HUES48 (cell line): Measurements from ENCODE around the gene MYH7B.

Experiments used
- H3K27ac ChIP-seq: one replicate; pipeline ENCODE4 v1.7.0; 2013; ENCODE audit warnings: low read depth, low read length, inconsistent platforms
- H3K27me3 ChIP-seq: 2 replicates; pipeline ENCODE4 v1.6.1; 2013; ENCODE audit warnings: mild to moderate bottlenecking, low read length; ENCODE audit not compliant: control insufficient read depth, insufficient read depth
- H3K36me3 ChIP-seq: 2 replicates; pipeline ENCODE4 v1.6.1; 2013; ENCODE audit warnings: low read length; ENCODE audit not compliant: control insufficient read depth, insufficient read depth
- H3K4me1 ChIP-seq: 2 replicates; pipeline ENCODE4 v1.6.1; 2013; ENCODE audit warnings: mild to moderate bottlenecking, low read length; ENCODE audit not compliant: control insufficient read depth, insufficient read depth
- H3K4me3 ChIP-seq: 2 replicates; pipeline ENCODE4 v1.5.1; 2013; ENCODE audit warnings: mild to moderate bottlenecking, low read depth, low read length
- H3K9ac ChIP-seq: 2 replicates; pipeline ENCODE4 v1.6.1; 2013; ENCODE audit warnings: mild to moderate bottlenecking, low read depth, low read length, moderate library complexity
- H3K9me3 ChIP-seq: 2 replicates; pipeline ENCODE4 v1.6.1; 2013; ENCODE audit warnings: low read length; ENCODE audit not compliant: control insufficient read depth, insufficient read depth

Gene MYH7B

GRCh38 chr20:34978092-34978744 lies 22.6 kb downstream of the MYH7B start:
- no peak overlapping the region for H3K4me3 ChIP-seq
- no peak overlapping the region for H3K9ac ChIP-seq
- no peaks in the 10 kb centered on the region for H3K9me3 ChIP-seq
- H3K4me1 ChIP-seq, result peaks cover 33% of the 10 kb centered on the region
- 0 out of 2 replicates have a peak, but pooled peaks cover 9% of the 10 kb centered on the region for H3K27me3 ChIP-seq
- H3K36me3 ChIP-seq, result no peaks in the 10 kb centered on the region
- no peak overlapping the region for H3K27ac ChIP-seq

DNA sequence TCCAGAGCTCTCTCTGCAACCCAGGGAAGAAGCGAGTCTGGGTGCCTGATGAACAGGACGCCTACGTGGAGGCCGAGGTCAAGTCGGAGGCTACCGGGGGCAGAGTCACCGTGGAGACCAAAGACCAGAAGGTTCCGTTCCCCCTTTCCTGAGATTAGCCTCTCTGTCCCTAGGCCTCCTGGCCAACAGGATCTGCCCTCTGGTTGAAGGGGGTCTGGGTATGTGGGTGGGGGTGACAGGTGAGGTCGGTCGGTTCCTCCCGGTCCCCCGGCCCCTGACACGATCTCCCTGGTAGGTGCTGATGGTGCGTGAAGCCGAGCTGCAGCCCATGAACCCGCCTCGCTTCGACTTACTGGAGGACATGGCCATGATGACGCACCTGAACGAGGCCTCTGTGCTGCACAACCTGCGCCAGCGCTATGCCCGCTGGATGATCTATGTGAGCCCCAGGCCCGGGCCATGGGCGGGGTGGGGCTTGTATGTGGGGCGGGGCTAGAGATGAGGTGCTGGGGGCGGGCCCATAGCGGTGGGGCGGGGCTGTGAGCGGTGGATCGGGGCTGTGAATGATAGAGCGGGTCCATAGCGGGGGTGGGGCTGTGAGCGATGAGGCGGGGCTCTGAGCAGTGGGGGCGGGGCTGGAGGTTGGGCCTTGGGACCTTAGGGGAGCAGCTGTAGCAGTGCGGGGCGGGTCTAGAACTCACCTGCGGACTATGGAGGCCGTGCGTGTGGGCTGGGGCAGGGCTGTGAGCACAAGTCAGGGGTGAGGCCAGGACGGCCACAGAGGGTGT lies 23.9 kb downstream of the MYH7B start:
- peaks cover 32% of the 10 kb centered on the region for H3K4me1 ChIP-seq

GRCh38 chr20:34980543-34981233 lies 25.0 kb downstream of the MYH7B start:
- no peak overlapping the region for H3K9ac ChIP-seq
- H3K27me3 ChIP-seq, result peaks cover 11% of the 10 kb centered on the region; the same call in 1 of the 2 replicates
- no peaks in the 10 kb centered on the region for H3K36me3 ChIP-seq
- no peak overlapping the region for H3K27ac ChIP-seq
- no peaks in the 10 kb centered on the region for H3K9me3 ChIP-seq
- H3K4me1 ChIP-seq, result peaks cover 41% of the 10 kb centered on the region
- H3K4me3 ChIP-seq, result no peak overlapping the region

More for the DNA sequence above, 23.9 kb downstream of the MYH7B start:
- H3K9ac ChIP-seq, result no peak overlapping the region
- no peaks in the 10 kb centered on the region for H3K36me3 ChIP-seq
- 0 out of 2 replicates have a peak, but pooled peaks cover 9% of the 10 kb centered on the region for H3K27me3 ChIP-seq
- no peaks in the 10 kb centered on the region for H3K9me3 ChIP-seq
- no peak overlapping the region for H3K4me3 ChIP-seq
- H3K27ac ChIP-seq, result no peak overlapping the region

- no peak overlapping the region for H3K9ac ChIP-seq
- no peaks in the 10 kb centered on the region for H3K36me3 ChIP-seq
- H3K4me3 ChIP-seq, result no peak overlapping the region
- H3K9me3 ChIP-seq, result no peaks in the 10 kb centered on the region
- H3K27me3 ChIP-seq, result peaks cover 13% of the 10 kb centered on the region; the same call in 1 of the 2 replicates
- peaks cover 33% of the 10 kb centered on the region for H3K4me1 ChIP-seq
- no peak overlapping the region for H3K27ac ChIP-seq
Observed at GRCh38 chr20:34982270-34983088, 26.8 kb downstream of the MYH7B start.

DNA sequence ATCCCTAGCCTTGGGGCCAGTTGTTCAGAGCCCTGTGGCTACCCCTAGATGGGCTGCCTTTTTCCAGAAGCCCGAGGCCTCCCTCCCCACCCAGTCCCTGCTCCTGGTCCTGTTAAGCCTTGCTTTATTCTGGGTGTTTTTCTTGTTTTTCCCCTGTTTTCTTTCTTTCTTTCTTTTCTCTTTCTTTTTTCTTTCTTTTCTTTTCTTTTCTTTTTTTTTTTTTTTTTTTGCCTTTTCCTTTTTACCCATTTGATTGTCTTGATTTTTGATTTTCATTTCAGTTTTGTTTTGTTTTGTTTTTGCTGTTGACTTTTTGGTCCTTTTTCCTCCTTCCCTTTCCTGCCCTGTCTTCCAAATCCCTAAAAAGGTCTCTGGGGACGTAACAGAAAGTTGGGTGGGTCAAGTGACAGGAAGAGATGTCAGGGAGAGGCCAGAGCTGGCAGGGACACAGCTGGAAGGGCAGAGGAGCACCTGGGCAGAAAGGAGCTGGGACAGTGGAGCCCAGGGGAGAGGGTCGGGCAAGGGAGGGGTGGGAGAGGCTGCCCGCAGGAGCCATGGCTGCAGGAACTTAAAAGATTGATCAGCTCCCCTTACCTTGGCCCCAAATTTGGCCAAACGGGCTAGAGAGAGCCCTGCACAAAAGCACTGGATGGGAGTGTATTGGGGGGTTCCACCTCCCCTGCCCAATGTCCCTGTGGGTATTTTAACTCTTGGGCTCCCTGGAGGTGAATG lies 27.6 kb downstream of the MYH7B start:
- H3K9ac ChIP-seq, result no peak overlapping the region
- peak overlapping the region; percentile 1 for H3K4me3 ChIP-seq
- H3K36me3 ChIP-seq, result no peaks in the 10 kb centered on the region
- no peaks in the 10 kb centered on the region for H3K9me3 ChIP-seq
- peak overlapping the region; percentile 3 for H3K27ac ChIP-seq
- peaks cover 13% of the 10 kb centered on the region; the same call in 1 of the 2 replicates for H3K27me3 ChIP-seq
- H3K4me1 ChIP-seq, result peaks cover 33% of the 10 kb centered on the region

DNA sequence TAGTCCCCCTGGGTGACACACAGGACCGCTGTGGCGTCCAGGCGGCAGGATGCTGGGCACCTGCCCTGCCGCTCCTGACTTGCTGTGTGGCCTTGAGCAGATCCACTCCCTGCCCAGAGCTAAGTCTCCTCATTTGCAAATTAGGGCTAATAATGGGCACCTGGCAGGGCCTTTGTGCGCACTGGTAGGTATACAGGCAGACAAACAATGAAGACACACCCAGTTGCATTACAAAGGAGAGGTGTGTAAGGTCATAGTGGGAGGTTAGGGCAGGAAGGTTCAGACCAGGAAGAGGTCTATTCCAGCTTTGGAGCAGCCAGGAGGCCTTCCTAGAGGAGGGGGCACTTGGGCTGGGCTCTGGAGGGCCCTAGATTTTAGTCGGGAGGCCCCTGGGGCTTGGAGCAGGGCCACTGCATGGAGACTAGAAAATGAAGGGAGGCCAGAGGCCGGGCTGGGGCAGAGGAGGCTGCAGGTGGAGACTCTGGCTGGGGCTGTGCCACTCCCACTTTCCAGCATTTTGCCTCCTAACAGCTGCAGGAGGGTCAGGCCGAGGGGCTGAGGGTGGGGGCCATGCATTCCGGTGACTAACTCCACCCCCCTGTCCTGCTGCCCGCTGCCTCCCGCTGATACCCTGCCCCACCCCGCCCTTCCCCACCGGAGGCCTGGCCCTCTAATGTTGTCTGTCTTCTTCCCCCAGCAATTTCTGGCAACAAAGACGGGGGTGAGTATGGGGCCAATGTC lies 28.5 kb downstream of the MYH7B start:
- H3K27ac ChIP-seq, result peak overlapping the region; percentile 3
- H3K4me1 ChIP-seq, result peaks cover 33% of the 10 kb centered on the region
- H3K4me3 ChIP-seq, result peak overlapping the region; percentile 1; the same call in 1 of the 2 replicates

DNA sequence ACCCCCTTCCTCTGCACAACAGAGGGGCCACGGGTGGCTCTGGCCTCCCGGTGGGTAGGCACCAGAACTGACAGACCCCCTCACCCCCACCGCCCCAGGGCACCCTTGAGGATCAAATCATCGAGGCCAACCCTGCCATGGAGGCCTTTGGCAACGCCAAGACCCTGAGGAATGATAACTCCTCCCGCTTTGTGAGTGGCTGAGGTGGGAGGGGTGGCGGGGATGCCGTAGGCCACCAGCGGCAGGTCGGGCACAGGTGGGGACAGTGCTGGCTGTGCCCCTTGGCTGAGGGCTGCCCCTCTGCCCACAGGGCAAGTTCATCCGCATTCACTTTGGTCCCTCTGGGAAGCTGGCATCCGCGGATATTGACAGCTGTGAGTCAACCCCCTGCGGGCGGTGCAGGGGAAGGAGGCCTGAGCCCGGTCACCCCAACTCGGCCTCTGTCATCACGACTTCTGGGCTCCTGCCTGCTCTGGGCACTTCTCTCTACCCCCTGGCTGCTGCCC lies 29.1 kb downstream of the MYH7B start:
- Histone ChIP-seq H3K9ac (no peak overlapping the region), H3K27me3 (peaks cover 13% of the 10 kb centered on the region; the same call in 1 of the 2 replicates), H3K9me3 (no peaks in the 10 kb centered on the region), H3K27ac (no peak overlapping the region), H3K4me3 (no peak overlapping the region), H3K4me1 (peaks cover 33% of the 10 kb centered on the region), H3K36me3 (no peaks in the 10 kb centered on the region)

More for the DNA sequence above, 28.5 kb downstream of the MYH7B start:
- Histone ChIP-seq H3K27me3 (peaks cover 13% of the 10 kb centered on the region; the same call in 1 of the 2 replicates), H3K36me3 (no peaks in the 10 kb centered on the region), H3K9me3 (no peaks in the 10 kb centered on the region), H3K9ac (no peak overlapping the region)

- Histone ChIP-seq H3K36me3 (no peaks in the 10 kb centered on the region), H3K4me3 (no peak overlapping the region), H3K27ac (no peak overlapping the region), H3K9me3 (no peaks in the 10 kb centered on the region), H3K9ac (no peak overlapping the region), H3K27me3 (peaks cover 13% of the 10 kb centered on the region; the same call in 1 of the 2 replicates), H3K4me1 (peaks cover 30% of the 10 kb centered on the region)
Observed at GRCh38 chr20:34985461-34986310, 30.0 kb downstream of the MYH7B start.
